Mesodermal cell (in vitro differentiated cells): Measurements from ENCODE around the gene MAST4.

Experiments used
- H3K27ac ChIP-seq: 2 replicates; pipeline ENCODE4 v1.7.0; 2013; ENCODE audit warnings: mild to moderate bottlenecking, low read depth, low read length, moderate library complexity; ENCODE audit not compliant: severe bottlenecking
- H3K36me3 ChIP-seq: 2 replicates; pipeline ENCODE4 v1.7.1; 2013; ENCODE audit warnings: mild to moderate bottlenecking, low read length, moderate library complexity; ENCODE audit not compliant: control insufficient read depth, insufficient read depth
- H3K4me1 ChIP-seq: one replicate; pipeline ENCODE4 v1.7.1; 2013; ENCODE audit warnings: mild to moderate bottlenecking, low read length; ENCODE audit not compliant: insufficient read depth, control insufficient read depth, poor library complexity, severe bottlenecking
- H3K4me3 ChIP-seq: 2 replicates; pipeline ENCODE4 v1.7.0; 2013; ENCODE audit warnings: low read length, control low read depth, mild to moderate bottlenecking; ENCODE audit not compliant: insufficient read depth, poor library complexity, severe bottlenecking; ENCODE audit errors: extremely low read depth
- H3K9me3 ChIP-seq: 2 replicates; pipeline ENCODE4 v1.7.1; 2013; ENCODE audit warnings: mild to moderate bottlenecking, low read length, moderate library complexity; ENCODE audit not compliant: control insufficient read depth
- WGBS, 2 experiments: methylation state at CpG; one replicate each; pipeline ENCODE4 v1.1.5; 2013; ENCODE audit warnings: missing lambda C conversion rate in 2 of 2; ENCODE audit not compliant: insufficient coverage in 2 of 2; 5-methylcytosine and 5-hydroxymethylcytosine counted together

Gene MAST4

GRCh38 chr5:66779528-66779927 lies 183.3 kb downstream of the MAST4 start:
- no peaks in the 10 kb centered on the region for H3K9me3 ChIP-seq
- H3K27ac ChIP-seq: no peak overlapping the region
- no peaks in the 10 kb centered on the region for H3K36me3 ChIP-seq
- 95 to 96% methylated on average over 2 to 4 of the region's 4 CpGs for WGBS, 2 experiments
- H3K4me1 ChIP-seq: no peaks in the 10 kb centered on the region
- H3K4me3 ChIP-seq: no peak overlapping the region

- no peaks in the 10 kb centered on the region for H3K9me3 ChIP-seq
- H3K36me3 ChIP-seq: no peaks in the 10 kb centered on the region
- H3K27ac ChIP-seq: no peak overlapping the region
- 92 to 97% methylated on average over 11 to 13 of the region's 17 CpGs for WGBS, 2 experiments
- H3K4me1 ChIP-seq: no peaks in the 10 kb centered on the region
- no peak overlapping the region for H3K4me3 ChIP-seq
Measured at GRCh38 chr5:66788556-66788955, 192.4 kb downstream of the MAST4 start.

- Histone ChIP-seq H3K4me3 (no peak overlapping the region), H3K27ac (no peak overlapping the region), H3K9me3 (no peaks in the 10 kb centered on the region), H3K36me3 (no peaks in the 10 kb centered on the region), H3K4me1 (no peaks in the 10 kb centered on the region)
- 60% methylated on average over 1 of the region's 3 CpGs; no CpG with 5 or more reads in 1 of the 2 experiments for WGBS, 2 experiments
Measured at GRCh38 chr5:66789434-66789833, 193.2 kb downstream of the MAST4 start.

- Histone ChIP-seq H3K27ac (no peak overlapping the region), H3K4me3 (no peak overlapping the region), H3K36me3 (no peaks in the 10 kb centered on the region), H3K9me3 (no peaks in the 10 kb centered on the region), H3K4me1 (no peaks in the 10 kb centered on the region)
- WGBS, 2 experiments: no CpG with 5 or more reads among the region's 2 CpGs
Measured at GRCh38 chr5:66793049-66793448, 196.9 kb downstream of the MAST4 start.

- Histone ChIP-seq H3K4me1 (no peaks in the 10 kb centered on the region), H3K4me3 (no peak overlapping the region), H3K27ac (no peak overlapping the region), H3K36me3 (no peaks in the 10 kb centered on the region), H3K9me3 (no peaks in the 10 kb centered on the region)
- WGBS, 2 experiments: no CpG with 5 or more reads among the region's 1 CpG
Measured at GRCh38 chr5:66795682-66796081, 199.5 kb downstream of the MAST4 start.

- Histone ChIP-seq H3K9me3 (no peaks in the 10 kb centered on the region), H3K4me3 (no peak overlapping the region), H3K4me1 (no peaks in the 10 kb centered on the region), H3K36me3 (no peaks in the 10 kb centered on the region), H3K27ac (no peak overlapping the region)
- WGBS, 2 experiments: 70 to 84% methylated on average over 3 to 4 of the region's 9 CpGs
Measured at GRCh38 chr5:66796305-66797292, 200.4 kb downstream of the MAST4 start.

- Histone ChIP-seq H3K4me1 (no peaks in the 10 kb centered on the region), H3K36me3 (no peaks in the 10 kb centered on the region), H3K9me3 (no peaks in the 10 kb centered on the region), H3K4me3 (no peak overlapping the region), H3K27ac (no peak overlapping the region)
- WGBS, 2 experiments: 69 to 88% methylated on average over 1 to 2 of the region's 3 CpGs
Measured at GRCh38 chr5:66802941-66803340, 206.7 kb downstream of the MAST4 start.

- Histone ChIP-seq H3K36me3 (no peaks in the 10 kb centered on the region), H3K9me3 (no peaks in the 10 kb centered on the region), H3K27ac (no peak overlapping the region), H3K4me1 (no peaks in the 10 kb centered on the region), H3K4me3 (no peak overlapping the region)
- 87 to 89% methylated on average over 7 to 8 of the region's 8 CpGs for WGBS, 2 experiments
Measured at GRCh38 chr5:66805514-66806430, 209.6 kb downstream of the MAST4 start.

- Histone ChIP-seq H3K4me1 (no peaks in the 10 kb centered on the region), H3K27ac (no peak overlapping the region), H3K9me3 (no peaks in the 10 kb centered on the region), H3K36me3 (no peaks in the 10 kb centered on the region), H3K4me3 (no peak overlapping the region)
- 88 to 89% methylated on average over 5 of the region's 5 CpGs for WGBS, 2 experiments
Measured at GRCh38 chr5:66807743-66808142, 211.6 kb downstream of the MAST4 start.

GRCh38 chr5:66808663-66809062 lies 212.5 kb downstream of the MAST4 start:
- Histone ChIP-seq H3K27ac (no peak overlapping the region), H3K9me3 (no peaks in the 10 kb centered on the region), H3K4me3 (no peak overlapping the region), H3K4me1 (no peaks in the 10 kb centered on the region), H3K36me3 (no peaks in the 10 kb centered on the region)
- WGBS, 2 experiments: 89 to 100% methylated on average over 4 to 6 of the region's 6 CpGs
